HepG2 (cell line): ENCODE results near the gene PSMD1. TPM values are rescaled to one million over a fixed set of nuclear protein-coding genes. Genes with fewer than 3 reads are reported as not detected.

ENCODE experiments used
- BRF2 ChIP-seq: sonication (generic); formaldehyde crosslinking; IDR thresholded peaks from 2 replicates; pipeline ENCODE4 v1.8.1; 2022; ENCODE audit warnings: mild to moderate bottlenecking, missing genetic modification reagents
- CEBPZ ChIP-seq: IDR thresholded peaks from 2 replicates; pipeline ENCODE4 v1.6.1; 2012; ENCODE audit warnings: low read length, improper control_type of control experiment
- FOSL2 ChIP-seq: sonication (generic); formaldehyde crosslinking; IDR thresholded peaks from 2 replicates; pipeline ENCODE4 v1.4.0; 2020; ENCODE audit warnings: missing genetic modification reagents
- HMG20B ChIP-seq: conservative IDR thresholded peaks from 2 replicates; pipeline ENCODE4 v1.6.1; 2016; ENCODE audit warnings: missing genetic modification reagents, missing compliant biosample characterization
- HOXA3 ChIP-seq: sonication (generic); formaldehyde crosslinking; IDR thresholded peaks from 2 replicates; pipeline ENCODE4 v1.5.0; 2020; ENCODE audit warnings: missing genetic modification reagents
- ISX ChIP-seq: sonication (generic); formaldehyde crosslinking; conservative IDR thresholded peaks from 2 replicates; pipeline ENCODE4 v1.5.0; 2020; ENCODE audit warnings: missing genetic modification reagents
- JUN ChIP-seq: sonication (generic); formaldehyde crosslinking; IDR thresholded peaks from 2 replicates; pipeline ENCODE4 v1.4.0; 2020; ENCODE audit warnings: mild to moderate bottlenecking, missing genetic modification reagents
- KDM5B ChIP-seq: sonication (generic); formaldehyde crosslinking; IDR thresholded peaks from 2 replicates; pipeline ENCODE4 v1.4.0; 2020; ENCODE audit warnings: missing genetic modification reagents, mild to moderate bottlenecking, borderline replicate concordance
- MAF1 ChIP-seq: sonication (generic); formaldehyde crosslinking; IDR thresholded peaks from 2 replicates; pipeline ENCODE4 v1.5.0; 2020; ENCODE audit warnings: missing genetic modification reagents, borderline replicate concordance
- MYC ChIP-seq: sonication (generic); formaldehyde crosslinking; IDR thresholded peaks from 2 replicates; pipeline ENCODE4 v1.9.0; 2021; ENCODE audit warnings: missing genetic modification reagents, borderline replicate concordance
- MYNN ChIP-seq: sonication (generic); formaldehyde crosslinking; IDR thresholded peaks from 2 replicates; pipeline ENCODE4 v1.4.0; 2020; ENCODE audit warnings: mild to moderate bottlenecking, low read depth, missing genetic modification reagents
- NKX3-1 ChIP-seq: sonication (generic); formaldehyde crosslinking; IDR thresholded peaks from 2 replicates; pipeline ENCODE4 v1.5.0; 2020; ENCODE audit warnings: missing genetic modification reagents
- PAWR ChIP-seq: sonication (generic); formaldehyde crosslinking; IDR thresholded peaks from 2 replicates; pipeline ENCODE4 v1.4.0; 2020; ENCODE audit warnings: missing genetic modification reagents, mild to moderate bottlenecking, borderline replicate concordance
- SNAI1 ChIP-seq: sonication (generic); formaldehyde crosslinking; IDR thresholded peaks from 2 replicates; pipeline ENCODE4 v1.5.0; 2020; ENCODE audit warnings: mild to moderate bottlenecking, missing genetic modification reagents, borderline replicate concordance
- SOX13 ChIP-seq, 3 experiments: fragments of 450-650 bp in 1 of 3; sonication (generic) in 1 of 3; formaldehyde crosslinking in 1 of 3; IDR thresholded peaks in 2 of 3; conservative IDR thresholded peaks in 1 of 3; 2 replicates each; pipeline versions ENCODE4 v1.5.0 to v1.6.1; 2016 to 2020; ENCODE audit warnings: antibody characterized with exemption in 1 of 3, mild to moderate bottlenecking in 1 of 3, missing compliant biosample characterization in 1 of 3, missing genetic modification reagents in 1 of 3, moderate library complexity in 1 of 3
- ZNF20 ChIP-seq: sonication (generic); formaldehyde crosslinking; IDR thresholded peaks from 2 replicates; pipeline ENCODE4 v1.4.0; 2020; ENCODE audit warnings: mild to moderate bottlenecking, moderate library complexity, missing genetic modification reagents
- ZNF337 ChIP-seq: sonication (generic); formaldehyde crosslinking; IDR thresholded peaks from 2 replicates; pipeline ENCODE4 v1.5.1; 2020; ENCODE audit warnings: missing genetic modification reagents, low read depth, mild to moderate bottlenecking, borderline replicate concordance
- ZNF414 ChIP-seq: sonication (generic); formaldehyde crosslinking; IDR thresholded peaks from 2 replicates; pipeline ENCODE4 v1.5.0; 2020; ENCODE audit warnings: missing genetic modification reagents
- ZNF549 ChIP-seq: sonication (generic); formaldehyde crosslinking; IDR thresholded peaks from 2 replicates; pipeline ENCODE4 v1.5.0; 2020; ENCODE audit warnings: missing genetic modification reagents
- ZNF550 ChIP-seq: sonication (generic); formaldehyde crosslinking; IDR thresholded peaks from 2 replicates; pipeline ENCODE4 v1.4.0; 2020; ENCODE audit warnings: mild to moderate bottlenecking, missing genetic modification reagents, borderline replicate concordance
- ZNF7 ChIP-seq: IDR thresholded peaks from 2 replicates; pipeline ENCODE4 v1.6.1; 2016; ENCODE audit warnings: missing biosample characterization, missing genetic modification reagents
- ZNF737 ChIP-seq: sonication (generic); formaldehyde crosslinking; IDR thresholded peaks from 2 replicates; pipeline ENCODE4 v1.5.0; 2020; ENCODE audit warnings: missing genetic modification reagents, mild to moderate bottlenecking, borderline replicate concordance
- ZSCAN25 ChIP-seq: sonication (generic); formaldehyde crosslinking; IDR thresholded peaks from 2 replicates; pipeline ENCODE4 v1.8.0; 2022; ENCODE audit warnings: mild to moderate bottlenecking, missing genetic modification reagents
- polyA plus RNA-seq, 8 experiments: library from polyadenylated mRNA; depleted of rRNA in 3 of 8; stranded (reverse) in 7 of 8; unstranded in 1 of 8; fragments of >200 nt; fragmentation: Illumina TruSeq in 4 of 8; extraction: Trizol in 4 of 8; gene quantifications; 2 replicates each; pipeline versions ENCODE4 v1.2.1 to v1.2.3, GENCODE V29; 2011 to 2016; ENCODE audit warnings: low read depth in 4 of 8, missing spikeins in 1 of 8, mixed read lengths in 1 of 8; ENCODE audit not compliant: insufficient read depth in 1 of 8
- total RNA-seq, 5 experiments: library from RNA; depleted of rRNA; stranded (reverse); fragments of >200 nt; fragmentation: Illumina TruSeq; extraction: Trizol; gene quantifications; 2 replicates each; pipeline ENCODE4 v1.2.3, GENCODE V29; 2016; ENCODE audit warnings: low read depth in 1 of 5

The PSMD1 gene
- total and polyA plus RNA-seq, 2 of the 13 experiments (the other 11 are each of a cell fraction or from before 2014, with no cell fraction given): 136 to 191 TPM

- TF ChIP-seq PAWR (no peak), ZNF414 (peak; percentile 74; the same call in 1 of the 2 replicates), FOSL2 (CRISPR knock-in tag) (no peak), MAF1 (CRISPR knock-in tag) (no peak), ZNF7 (CRISPR knock-in tag) (no peak), MYC (CRISPR knock-in tag) (no peak; the same call in none of the 2 replicates), HMG20B (CRISPR knock-in tag) (no peak), ZNF20 (CRISPR knock-in tag) (no peak), CEBPZ (no peak), BRF2 (CRISPR knock-in tag) (no peak), KDM5B (CRISPR knock-in tag) (peak; percentile 59), JUN (CRISPR knock-in tag) (no peak), HOXA3 (CRISPR knock-in tag) (0 out of 2 replicates have a peak, but pooled peaks have one; percentile 18), MYNN (CRISPR knock-in tag) (no peak), ZNF549 (CRISPR knock-in tag) (no peak), ZSCAN25 (CRISPR knock-in tag) (peak; percentile 64; the same call in 1 of the 2 replicates), SNAI1 (CRISPR knock-in tag) (no peak), ZNF550 (CRISPR knock-in tag) (no peak), NKX3-1 (CRISPR knock-in tag) (0 out of 2 replicates have a peak, but pooled peaks have one; percentile 35), ZNF737 (CRISPR knock-in tag) (no peak), ZNF337 (no peak), ISX (CRISPR knock-in tag) (no peak), SOX13 (IDR thresholded peaks at IDR 0.05) (no peak), SOX13 (CRISPR knock-in tag; conservative IDR thresholded peaks at IDR 0.05 in 1 of 2, IDR thresholded peaks at IDR 0.05 in 1 of 2) (peak in 1 of 2 experiments; percentile 59; a peak in 2 of 4 replicates)
Measured at GRCh38 chr2:231047274-231047922, 9.3 kb upstream of the PSMD1 start (continued).
